Smooth muscle cell (in vitro differentiated cells): ENCODE data around the gene ZNF544. TPM values are rescaled to one million over a fixed set of nuclear protein-coding genes. Genes with fewer than 3 reads are reported as not detected.
"Not testable (repeated sequence)": the region's sequence is repeated elsewhere in the genome, so short reads cannot be mapped to it uniquely, and the experiment has no call there.

ENCODE experiments used
- DNase-seq: peaks from one replicate; lab custom pipeline; 2025; ENCODE audit not compliant: unreplicated experiment; lab: John Stamatoyannopoulos, UW
- H2AFZ ChIP-seq: fragments of 200-600 bp; sonication (generic); 2 replicates; pipeline ENCODE4 v1.6.0; 2016; ENCODE audit warnings: antibody characterized with exemption, low read depth, mild to moderate bottlenecking
- H3F3A ChIP-seq: fragments of 200-600 bp; sonication (generic); 2 replicates; pipeline ENCODE4 v1.6.0; 2017; ENCODE audit warnings: antibody characterized with exemption, low read depth
- H3K27ac ChIP-seq: fragments of 200-600 bp; sonication (generic); 2 replicates; pipeline ENCODE4 v1.5.1; 2016; ENCODE audit warnings: low read depth, mild to moderate bottlenecking
- H3K27me3 ChIP-seq: fragments of 200-600 bp; sonication (generic); 2 replicates; pipeline ENCODE4 v1.6.1; 2016; ENCODE audit warnings: low read depth, mild to moderate bottlenecking
- H3K36me3 ChIP-seq: fragments of 200-600 bp; sonication (generic); 2 replicates; pipeline ENCODE4 v1.5.1; 2016; ENCODE audit warnings: low read depth
- H3K4me1 ChIP-seq: fragments of 200-600 bp; sonication (generic); 2 replicates; pipeline ENCODE4 v1.5.1; 2016; ENCODE audit warnings: low read depth
- H3K4me2 ChIP-seq: fragments of 200-600 bp; sonication (generic); 2 replicates; pipeline ENCODE4 v1.6.0; 2016; ENCODE audit warnings: mild to moderate bottlenecking
- H3K4me3 ChIP-seq: fragments of 200-600 bp; sonication (generic); 2 replicates; pipeline ENCODE4 v1.5.1; 2016; ENCODE audit warnings: mild to moderate bottlenecking
- H3K79me2 ChIP-seq: fragments of 200-600 bp; sonication (generic); 2 replicates; pipeline ENCODE4 v1.6.0; 2016; ENCODE audit warnings: low read depth, mild to moderate bottlenecking
- H3K9ac ChIP-seq: fragments of 200-600 bp; sonication (generic); 2 replicates; pipeline ENCODE4 v1.6.0; 2016; ENCODE audit warnings: low read depth
- H3K9me3 ChIP-seq: fragments of 200-600 bp; sonication (generic); replicated peaks from 2 replicates; pipeline ENCODE4 v1.5.1; 2016; ENCODE audit warnings: low read depth
- H4K20me1 ChIP-seq: fragments of 200-600 bp; sonication (generic); 2 replicates; pipeline ENCODE4 v1.6.0; 2016; ENCODE audit warnings: low read depth
- CTCF ChIP-seq: fragments of 200-600 bp; sonication (generic); IDR thresholded peaks from 2 replicates; pipeline ENCODE4 v1.5.1; 2017; ENCODE audit warnings: borderline replicate concordance, mild to moderate bottlenecking, antibody characterized with exemption; ENCODE audit not compliant: insufficient read depth, poor library complexity, severe bottlenecking
- WGBS: methylation state at CpG from one replicate; pipeline ENCODE4 v1.1.7; 2016; ENCODE audit warnings: low lambda C conversion rate; 5-methylcytosine and 5-hydroxymethylcytosine counted together
- polyA plus RNA-seq: library from polyadenylated mRNA; unstranded; fragments of >200 nt; fragmentation: Nextera tagmentation; extraction: Ambion mirVana; gene quantifications from 2 replicates; pipeline ENCODE4 v1.2.1, GENCODE V29; 2016
- total RNA-seq: library from RNA; depleted of rRNA; stranded (reverse); fragments of >200 nt; gene quantifications from 2 replicates; pipeline ENCODE4 v1.2.3, GENCODE V29; 2014

The ZNF544 gene
- total and polyA plus RNA-seq, 2 experiments from 2014 or later, result 12.9 to 144 TPM

- no peak overlapping the region for H2AFZ ChIP-seq
- H3K4me2 ChIP-seq, result peak overlapping the region; percentile 97
- peak overlapping the region; percentile 80 for H3K27ac ChIP-seq
- H3F3A ChIP-seq, result peaks cover 6% of the 10 kb centered on the region
- H3K9ac ChIP-seq, result peak overlapping the region; percentile 87
- TF ChIP-seq CTCF, result no peak
- H3K79me2 ChIP-seq, result peaks cover 25% of the 10 kb centered on the region
- H3K4me1 ChIP-seq, result peaks cover 11% of the 10 kb centered on the region
- H3K36me3 ChIP-seq, result peaks cover 8% of the 10 kb centered on the region
- H3K4me3 ChIP-seq, result peak overlapping the region; percentile 83
- no peak for DNase-seq
- H4K20me1 ChIP-seq, result peaks cover 18% of the 10 kb centered on the region
- 81% methylated on average over 12 of the region's 12 CpGs for WGBS
- no peaks in the 10 kb centered on the region for H3K9me3 ChIP-seq
- H3K27me3 ChIP-seq, result no peaks in the 10 kb centered on the region
Measured at GRCh38 chr19:58305932-58306323, 77.2 kb downstream of the ZNF544 start.

GRCh38 chr19:58307736-58308135, 79.0 kb downstream of the ZNF544 start:
- H3K79me2 ChIP-seq, result peaks cover 25% of the 10 kb centered on the region
- no peak overlapping the region for H3K4me2 ChIP-seq
- no peak for DNase-seq
- peaks cover 28% of the 10 kb centered on the region for H4K20me1 ChIP-seq
- no peak overlapping the region for H3K9ac ChIP-seq
- 89% methylated on average over 4 of the region's 4 CpGs for WGBS
- no peak overlapping the region for H2AFZ ChIP-seq
- H3K9me3 ChIP-seq, result no peaks in the 10 kb centered on the region
- H3K4me3 ChIP-seq, result no peak overlapping the region
- H3K36me3 ChIP-seq, result peaks cover 12% of the 10 kb centered on the region
- no peaks in the 10 kb centered on the region for H3K27me3 ChIP-seq
- no peak overlapping the region for H3K27ac ChIP-seq
- peaks cover 11% of the 10 kb centered on the region for H3K4me1 ChIP-seq
- H3F3A ChIP-seq, result peaks cover 6% of the 10 kb centered on the region
- TF ChIP-seq CTCF, result no peak

- H3F3A ChIP-seq, H3K27me3 ChIP-seq, H2AFZ ChIP-seq, H3K4me3 ChIP-seq, H3K9me3 ChIP-seq, H3K9ac ChIP-seq, H3K4me1 ChIP-seq, H3K4me2 ChIP-seq, DNase-seq, H3K27ac ChIP-seq: not testable (repeated sequence)
- peaks cover 50% of the 10 kb centered on the region for H4K20me1 ChIP-seq
- WGBS, result 52% methylated on average over 13 of the region's 13 CpGs
- peaks cover 20% of the 10 kb centered on the region for H3K36me3 ChIP-seq
- peak; percentile 45 for TF ChIP-seq CTCF
- peaks cover 18% of the 10 kb centered on the region for H3K79me2 ChIP-seq
Measured at GRCh38 chr19:58310685-58311084, 82.0 kb downstream of the ZNF544 start.

GRCh38 chr19:58311345-58311865, 82.7 kb downstream of the ZNF544 start:
- H3K27ac ChIP-seq, result no peak overlapping the region
- H2AFZ ChIP-seq, result no peak overlapping the region
- H3F3A ChIP-seq, result no peaks in the 10 kb centered on the region
- 94% methylated on average over 7 of the region's 7 CpGs for WGBS
- H3K4me2 ChIP-seq, result no peak overlapping the region
- no peak overlapping the region for H3K9ac ChIP-seq
- H3K27me3 ChIP-seq, result no peaks in the 10 kb centered on the region
- no peak overlapping the region for H3K4me3 ChIP-seq
- no peak for DNase-seq
- TF ChIP-seq CTCF, result no peak
- H3K36me3 ChIP-seq, result peaks cover 20% of the 10 kb centered on the region
- H3K9me3 ChIP-seq, result no peaks in the 10 kb centered on the region
- H3K79me2 ChIP-seq, result peaks cover 11% of the 10 kb centered on the region
- H3K4me1 ChIP-seq, result no peaks in the 10 kb centered on the region
- peaks cover 58% of the 10 kb centered on the region for H4K20me1 ChIP-seq
